HG03521 (cell line): Measurements from ENCODE around the gene LGALS4.
A peak's percentile ranks its signal among the peaks of the same experiment; 100 is the strongest.
"Not testable (repeated sequence)": the region's sequence is repeated elsewhere in the genome, so short reads cannot be mapped to it uniquely, and the experiment has no call there.

Source experiments
- ATAC-seq: cut with Tn5 transposase; IDR thresholded peaks from one replicate; pipeline ENCODE4 v1.9.1; 2021; ENCODE audit warnings: mild to moderate bottlenecking, moderate library complexity; ENCODE audit not compliant: unreplicated experiment

LGALS4 gene

GRCh38 chr19:38843175-38843758 lies 30.5 kb upstream of the LGALS4 start:
- no peak for ATAC-seq

- no peak for ATAC-seq
Observed at GRCh38 chr19:38842439-38843174, 29.9 kb upstream of the LGALS4 start.

GRCh38 chr19:38841787-38842438 lies 29.2 kb upstream of the LGALS4 start:
- no peak for ATAC-seq

DNA sequence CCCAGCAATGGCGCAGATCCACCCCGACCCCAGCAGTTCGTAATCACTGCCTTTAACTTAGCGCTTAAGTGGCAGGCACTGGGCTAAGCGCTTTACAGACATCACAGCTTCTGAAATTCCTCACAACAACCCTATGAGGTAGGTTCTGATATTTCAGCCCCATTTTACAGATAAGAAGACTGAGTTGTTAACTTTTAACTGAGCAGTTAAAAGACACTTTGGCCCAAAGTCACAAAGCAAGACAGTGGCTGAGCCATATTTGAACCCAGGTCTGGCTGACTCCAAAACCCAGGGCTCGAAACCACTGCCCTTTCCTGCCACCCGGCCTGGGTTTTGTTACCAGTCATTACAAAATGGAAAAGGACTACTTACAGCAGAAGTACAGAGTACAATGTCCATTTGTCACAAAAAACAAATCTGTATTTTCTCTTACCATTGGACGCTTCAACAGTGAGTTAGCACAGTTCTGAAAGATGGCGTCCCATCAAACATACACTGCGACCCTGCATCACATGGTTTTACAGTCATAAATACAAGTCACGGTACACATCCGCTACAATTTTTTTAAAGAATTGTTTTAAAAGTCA lies 28.5 kb upstream of the LGALS4 start:
- no peak for ATAC-seq

GRCh38 chr19:38840583-38840968 lies 27.8 kb upstream of the LGALS4 start:
- no peak for ATAC-seq

DNA sequence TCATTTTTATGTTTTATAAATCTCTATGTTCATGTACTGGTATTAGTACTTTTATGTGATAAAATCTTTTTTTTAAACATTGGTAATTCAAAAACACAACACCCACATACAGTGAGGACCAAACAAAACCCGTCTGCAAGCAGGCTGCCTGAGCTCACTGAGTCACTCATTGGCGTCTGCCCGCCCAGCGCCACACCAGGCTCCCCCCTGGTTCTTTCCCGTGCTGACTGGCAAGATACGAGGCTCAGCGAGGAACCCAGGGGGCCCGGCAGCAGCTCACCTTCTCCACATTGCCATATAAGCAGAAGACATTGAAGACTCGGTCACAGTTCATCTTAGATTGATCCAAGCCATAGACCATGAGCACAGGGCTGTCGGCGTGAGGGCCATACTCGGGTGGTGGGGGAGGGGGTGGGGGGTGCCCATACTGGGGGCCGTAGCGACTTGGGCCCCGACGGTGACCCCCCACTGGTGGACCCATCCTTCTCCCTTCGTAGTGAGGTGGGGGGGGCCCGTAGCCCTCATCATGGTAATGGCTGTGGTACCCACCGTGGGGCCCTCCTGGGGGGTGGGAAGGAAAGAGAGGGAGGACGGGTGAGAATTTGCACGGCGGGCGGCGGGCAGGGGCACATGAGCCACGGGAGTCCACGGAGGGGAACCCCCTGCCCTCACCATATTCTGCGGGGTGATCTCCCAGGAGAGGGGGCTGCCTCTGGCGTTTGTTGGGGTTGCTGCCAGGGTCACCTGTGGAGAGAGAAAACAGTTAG lies 27.3 kb upstream of the LGALS4 start:
- no peak for ATAC-seq

GRCh38 chr19:38838986-38839761 lies 26.4 kb upstream of the LGALS4 start:
- ATAC-seq: no peak

DNA sequence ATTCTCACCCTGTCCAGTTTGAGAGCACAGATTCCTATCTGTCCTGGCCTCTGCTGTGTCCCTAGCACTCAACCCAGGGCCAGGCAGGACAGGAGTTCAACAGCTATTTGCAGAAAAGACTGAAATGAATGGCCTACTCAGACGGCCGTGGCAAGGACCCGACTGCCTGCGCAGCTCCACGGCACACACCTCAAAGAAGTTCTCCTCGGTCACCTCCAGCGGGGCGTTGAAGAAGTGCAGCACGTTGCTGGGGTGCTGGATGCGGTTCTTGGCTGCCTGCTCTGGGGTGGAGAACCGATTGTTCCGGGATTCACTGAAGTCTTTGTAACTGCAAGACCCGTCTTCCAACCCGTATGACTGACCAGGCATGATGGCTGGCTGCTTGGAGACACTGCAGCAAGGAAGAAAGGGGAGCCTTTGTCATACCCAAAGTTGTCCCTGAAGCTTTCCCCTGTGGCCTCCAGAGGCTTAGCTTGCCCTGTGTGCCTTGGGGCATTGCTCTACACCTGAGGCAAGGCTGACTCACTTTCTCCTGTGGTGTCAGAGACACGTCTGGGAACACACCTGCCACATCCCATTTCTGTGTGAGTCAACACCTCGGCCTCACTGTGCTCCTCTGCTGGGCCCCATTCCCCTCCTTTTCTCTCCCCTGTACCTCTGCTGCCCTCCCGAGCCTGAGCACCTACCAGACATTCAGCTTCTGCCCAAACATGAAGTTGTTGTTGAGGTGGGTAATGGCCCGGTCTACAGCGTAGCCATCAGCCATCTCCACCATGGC lies 25.7 kb upstream of the LGALS4 start:
- ATAC-seq: no peak

DNA sequence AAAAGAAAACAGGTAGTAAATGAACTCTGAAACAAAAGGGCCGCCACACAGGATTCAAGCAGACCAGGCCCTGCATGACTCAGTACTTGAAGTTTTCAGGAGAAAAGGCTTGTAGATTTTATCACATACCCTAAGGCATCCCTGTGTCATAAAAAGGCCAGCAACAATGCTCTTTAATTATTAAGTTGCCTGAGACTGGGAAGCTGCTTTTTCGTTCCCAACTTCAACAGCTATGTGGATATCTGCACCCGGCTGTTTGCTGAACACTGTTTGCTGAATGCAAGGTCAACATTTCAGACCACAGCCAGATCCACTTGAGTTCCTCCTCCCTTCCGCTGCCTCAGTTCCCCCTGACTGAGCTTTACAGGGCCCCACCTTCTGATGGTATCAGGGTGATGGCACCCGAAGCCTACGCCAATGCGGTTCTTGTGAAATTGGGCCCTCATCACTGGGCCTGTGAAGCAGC lies 24.9 kb upstream of the LGALS4 start:
- no peak for ATAC-seq

GRCh38 chr19:38836983-38837626 lies 24.4 kb upstream of the LGALS4 start:
- no peak for ATAC-seq

GRCh38 chr19:38836159-38836982 lies 23.6 kb upstream of the LGALS4 start:
- ATAC-seq: no peak

DNA sequence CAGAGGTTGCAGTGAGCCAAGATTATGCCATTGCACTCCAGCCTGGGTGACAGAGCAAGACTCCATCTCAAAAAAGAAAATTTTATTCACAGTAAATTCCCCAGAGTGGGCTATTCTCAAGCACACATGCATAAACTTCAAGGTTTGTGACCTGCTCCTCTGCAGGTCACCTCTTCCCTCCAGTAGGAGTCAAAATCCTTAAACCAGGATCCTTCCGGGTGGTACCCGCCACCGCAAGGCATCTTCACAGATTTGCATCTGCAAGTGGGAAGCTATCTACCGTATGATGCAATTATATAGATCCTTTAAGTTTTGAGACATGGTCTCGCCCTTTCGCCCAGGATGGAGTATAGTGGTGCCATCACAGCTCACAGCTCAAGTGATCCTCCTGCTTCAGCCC lies 21.8 kb upstream of the LGALS4 start:
- no peak for ATAC-seq

DNA sequence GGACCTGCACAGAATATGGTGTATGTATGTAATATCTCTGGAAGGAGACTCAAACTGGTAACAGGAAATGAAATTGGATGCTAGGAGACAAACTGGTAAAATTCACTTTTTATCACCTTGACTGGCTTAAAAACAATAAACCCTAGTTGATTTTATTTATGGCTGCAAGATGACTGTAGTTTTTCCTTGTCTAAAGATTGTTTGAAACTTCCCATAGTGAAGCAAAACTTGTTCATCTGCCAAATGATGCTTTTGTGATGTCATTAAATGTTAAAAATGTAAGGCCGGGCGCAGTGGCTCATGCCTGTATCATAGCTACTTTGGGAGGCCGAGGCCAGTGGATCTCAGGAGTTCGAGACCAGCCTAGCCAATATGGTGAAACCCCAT lies 21.4 kb upstream of the LGALS4 start:
- no peak for ATAC-seq

DNA sequence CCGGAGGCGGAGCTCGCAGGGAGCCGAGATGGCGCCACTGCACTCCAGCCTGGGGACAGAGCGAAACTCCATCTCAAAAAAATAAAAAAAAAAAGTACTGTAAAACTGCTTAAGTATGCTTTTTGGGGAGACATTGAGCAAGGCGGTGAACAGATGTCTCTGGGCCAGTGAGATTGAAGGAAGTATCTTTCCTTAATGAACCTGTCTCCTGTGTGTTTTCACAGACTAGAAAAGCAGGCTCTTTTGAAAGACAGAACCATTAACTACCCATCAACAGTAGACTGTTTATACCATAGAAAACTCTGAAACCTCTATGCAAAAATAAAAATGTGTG lies 20.3 kb upstream of the LGALS4 start:
- ATAC-seq: no peak

DNA sequence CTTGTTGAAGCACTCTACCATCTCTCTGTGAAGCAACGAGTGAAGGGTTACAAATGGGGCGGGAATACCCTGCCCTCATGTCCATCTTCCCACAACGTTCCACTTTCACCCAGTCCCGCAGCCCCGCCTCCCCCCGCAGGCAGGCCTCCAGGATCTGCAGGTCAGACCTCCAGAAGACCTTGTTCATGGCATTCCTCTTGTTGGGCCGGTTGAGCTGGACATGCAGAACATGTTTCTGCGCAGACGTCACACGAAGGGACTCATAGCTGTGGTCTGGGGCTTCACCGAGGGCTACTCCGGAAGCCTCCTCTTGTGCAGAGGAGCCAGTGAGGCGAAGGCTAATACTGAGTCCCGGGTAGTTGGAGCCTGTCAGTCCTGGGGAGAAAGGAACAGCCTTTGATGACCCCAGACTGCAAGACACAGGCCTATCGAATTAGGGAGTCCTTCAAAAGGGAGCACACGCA lies 18.4 kb upstream of the LGALS4 start:
- peak; percentile 29 for ATAC-seq

DNA sequence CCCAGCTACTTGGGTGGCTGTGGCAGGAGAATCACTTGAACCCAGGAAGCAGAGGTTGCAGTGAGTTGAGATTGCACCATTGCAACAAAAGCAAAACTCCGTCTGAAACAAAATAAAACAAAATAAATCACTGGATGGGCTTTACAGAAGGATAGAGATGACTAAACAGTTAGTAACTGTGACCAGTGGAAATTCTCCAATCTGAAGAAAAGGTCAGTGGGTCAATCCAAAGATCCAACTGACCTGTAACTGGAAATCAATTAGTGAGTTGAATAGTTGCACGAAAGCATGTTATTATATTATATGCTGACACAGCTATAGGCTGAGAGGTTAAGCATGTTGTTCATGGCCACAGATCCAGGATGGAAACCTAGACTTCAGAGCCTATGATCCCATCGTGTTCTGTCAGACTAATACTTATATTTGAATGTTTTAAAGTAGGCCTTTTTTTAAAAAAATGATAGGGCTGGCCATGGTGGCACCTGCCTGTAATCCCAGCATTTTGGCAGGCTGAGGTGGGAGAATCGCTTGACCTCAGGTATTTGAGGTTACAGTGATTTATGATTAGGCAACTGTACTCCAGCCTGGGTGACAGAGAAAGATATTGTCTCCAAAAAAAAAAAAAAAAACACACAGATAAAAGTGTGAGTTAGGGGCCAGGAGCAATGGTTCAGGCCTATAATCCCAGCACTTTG lies 17.4 kb upstream of the LGALS4 start:
- no peak for ATAC-seq

DNA sequence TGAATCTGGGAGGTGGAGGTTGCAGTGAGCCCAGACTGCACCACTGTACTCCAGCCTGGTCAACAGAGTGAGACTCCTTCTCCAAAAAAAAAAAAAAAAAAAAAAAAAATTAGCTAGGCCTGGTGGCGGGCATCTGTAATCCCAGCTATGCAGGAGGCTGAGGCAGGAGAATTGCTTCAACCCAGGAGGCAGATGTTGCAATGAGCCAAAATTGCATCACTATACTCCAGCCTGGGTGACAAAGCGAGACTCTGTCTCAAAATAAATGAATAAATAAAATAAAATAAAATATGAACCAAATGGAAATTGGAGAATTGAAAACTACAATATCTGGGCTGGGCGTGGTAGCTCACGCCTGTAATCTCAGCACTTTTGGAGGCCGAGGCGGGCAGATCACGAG lies 16.5 kb upstream of the LGALS4 start:
- ATAC-seq: not testable (repeated sequence)
